Kidney (tissue), 14 donors: ENCODE measurements around the gene GJD4. TPM values are rescaled to one million over a fixed set of nuclear protein-coding genes. Genes with fewer than 3 reads are reported as not detected.

ENCODE experiments used
- DNase-seq, 5 donors: peaks; one replicate each; pipeline ENCODE4 v3.0.0-alpha.2; 2013 to 2020
- FAIRE-seq: peaks from 2 replicates; lab custom pipeline; 2012; peaks lifted over from hg19 to GRCh38; lab: Jason Lieb, UNC
- H3K27ac ChIP-seq, 2 donors: one replicate each; pipeline ENCODE4 v1.7.0; 2013; ENCODE audit warnings: low read depth in 2 of 2, low read length in 2 of 2, inconsistent platforms in 1 of 2
- H3K27me3 ChIP-seq: one replicate; pipeline ENCODE4 v1.7.1; 2013; ENCODE audit warnings: low read length, inconsistent platforms; ENCODE audit not compliant: control insufficient read depth, insufficient read depth
- H3K36me3 ChIP-seq, 3 donors: one replicate each; pipeline versions ENCODE4 v1.7.0 to v1.7.1; 2013; ENCODE audit warnings: low read length in 3 of 3, control low read depth in 1 of 3, inconsistent platforms in 1 of 3; ENCODE audit not compliant: insufficient read depth in 3 of 3, control insufficient read depth in 2 of 3
- H3K4me1 ChIP-seq, 3 donors: one replicate each; pipeline versions ENCODE4 v1.7.0 to v1.7.1; 2013; ENCODE audit warnings: low read length in 3 of 3, inconsistent platforms in 1 of 3, low read depth in 1 of 3; ENCODE audit not compliant: control insufficient read depth in 2 of 3, insufficient read depth in 2 of 3
- H3K4me3 ChIP-seq, 3 donors: one replicate each; pipeline versions ENCODE4 v1.7.0 to v1.8.1; 2013; ENCODE audit warnings: low read length in 3 of 3, control low read depth in 1 of 3, inconsistent platforms in 1 of 3
- H3K9ac ChIP-seq, 3 donors: one replicate each; pipeline versions ENCODE4 v1.7.0 to v1.7.1; 2013; ENCODE audit warnings: low read length in 3 of 3, control low read depth in 1 of 3, inconsistent platforms in 1 of 3
- H3K9me3 ChIP-seq, 3 donors: one replicate each; pipeline versions ENCODE4 v1.7.0 to v1.7.1; 2013; ENCODE audit warnings: low read length in 3 of 3, control low read depth in 1 of 3, inconsistent platforms in 1 of 3; ENCODE audit not compliant: control insufficient read depth in 2 of 3, insufficient read depth in 1 of 3
- CTCF ChIP-seq: IDR thresholded peaks from 3 replicates; pipeline ENCODE4 v1.5.1; 2012; ENCODE audit warnings: mild to moderate bottlenecking, moderate library complexity, borderline replicate concordance; ENCODE audit not compliant: insufficient read depth; ENCODE audit errors: extremely low read depth
- intact Hi-C: fragments of 100-400 bp; cut with DNase I; formaldehyde crosslinking; loops from one replicate; pipeline ENCODE4 v1.11.1; 2022
- polyA plus RNA-seq: library from polyadenylated mRNA; stranded (reverse); fragments of 350-450 nt; fragmentation: Illumina TruSeq; extraction: RNeasy Lipid Tissue Mini Kit (QIAGEN cat#74804); gene quantifications from one replicate; pipeline ENCODE4 v1.2.3, GENCODE V29; 2014; ENCODE audit warnings: low read depth, low replicate concordance; ENCODE audit not compliant: insufficient read depth
- total RNA-seq: library from RNA; stranded (reverse); fragmentation: NEBNext Ultra II Directional; extraction: Animal tissue kit (Norgen Biotek cat#: 25700); gene quantifications from one replicate; pipeline ENCODE4 v1.2.1, GENCODE V29; 2021
- donor health status: control.
- donor health status: control.
- donor health status: control.
- donor health status: control.
- donor health status: control.
- donor health status: DM: yes; HTN: yes; CAD: no.
- donor health status: Normal renal cell carcinoma (clear cell type).

GJD4 gene
- total and polyA plus RNA-seq, 2 donors from 2014 or later, result not detected

- Histone ChIP-seq H3K4me1 (peaks cover 0 to 6% (median 0%) of the 10 kb centered on the region in 3 donors), H3K36me3 (peaks cover 0 to 7% (median 3%) of the 10 kb centered on the region in 3 donors), H3K27ac (no peak overlapping the region), H3K27me3 (no peaks in the 10 kb centered on the region), H3K9ac (no peak overlapping the region), H3K4me3 (no peak overlapping the region), H3K9me3 (no peaks in the 10 kb centered on the region)
- intact Hi-C loops, result no loop called here
- no peak for TF ChIP-seq CTCF
- FAIRE-seq (no peak), DNase-seq (no peak)
Measured at GRCh38 chr10:35567951-35568350, 37.2 kb upstream of the GJD4 start.

- H3K4me3 ChIP-seq, result no peak overlapping the region
- intact Hi-C loops, result no loop called here
- H3K9me3 ChIP-seq, result no peaks in the 10 kb centered on the region
- H3K36me3 ChIP-seq, result peaks cover 0 to 7% (median 3%) of the 10 kb centered on the region in 3 donors
- DNase-seq (no peak), FAIRE-seq (no peak)
- no peak overlapping the region for H3K9ac ChIP-seq
- TF ChIP-seq CTCF, result no peak
- no peak overlapping the region for H3K27ac ChIP-seq
- peaks cover 0 to 6% (median 0%) of the 10 kb centered on the region in 3 donors for H3K4me1 ChIP-seq
- H3K27me3 ChIP-seq, result no peaks in the 10 kb centered on the region
Measured at GRCh38 chr10:35568483-35569015, 36.6 kb upstream of the GJD4 start.

GRCh38 chr10:35569111-35569707 is 35.9 kb upstream of the GJD4 start:
- H3K27me3 ChIP-seq, result no peaks in the 10 kb centered on the region
- DNase-seq (no peak), FAIRE-seq (no peak)
- intact Hi-C loops, result no loop called here
- H3K4me3 ChIP-seq, result no peak overlapping the region
- peaks cover 0 to 7% (median 5%) of the 10 kb centered on the region in 3 donors for H3K36me3 ChIP-seq
- no peak overlapping the region for H3K27ac ChIP-seq
- no peak overlapping the region for H3K9ac ChIP-seq
- peaks cover 0 to 5% (median 0%) of the 10 kb centered on the region in 3 donors for H3K4me1 ChIP-seq
- no peaks in the 10 kb centered on the region for H3K9me3 ChIP-seq
- TF ChIP-seq CTCF, result no peak
